ENCODE results near the gene TACO1. TPM values are rescaled to one million over a fixed set of nuclear protein-coding genes. Genes with fewer than 3 reads are reported as not detected.

Gene TACO1
- polyA plus RNA-seq, 1 donor (not counting 4 experiments of a cell fraction or from before 2014, with no cell fraction given) = 23.5 TPM

DNA sequence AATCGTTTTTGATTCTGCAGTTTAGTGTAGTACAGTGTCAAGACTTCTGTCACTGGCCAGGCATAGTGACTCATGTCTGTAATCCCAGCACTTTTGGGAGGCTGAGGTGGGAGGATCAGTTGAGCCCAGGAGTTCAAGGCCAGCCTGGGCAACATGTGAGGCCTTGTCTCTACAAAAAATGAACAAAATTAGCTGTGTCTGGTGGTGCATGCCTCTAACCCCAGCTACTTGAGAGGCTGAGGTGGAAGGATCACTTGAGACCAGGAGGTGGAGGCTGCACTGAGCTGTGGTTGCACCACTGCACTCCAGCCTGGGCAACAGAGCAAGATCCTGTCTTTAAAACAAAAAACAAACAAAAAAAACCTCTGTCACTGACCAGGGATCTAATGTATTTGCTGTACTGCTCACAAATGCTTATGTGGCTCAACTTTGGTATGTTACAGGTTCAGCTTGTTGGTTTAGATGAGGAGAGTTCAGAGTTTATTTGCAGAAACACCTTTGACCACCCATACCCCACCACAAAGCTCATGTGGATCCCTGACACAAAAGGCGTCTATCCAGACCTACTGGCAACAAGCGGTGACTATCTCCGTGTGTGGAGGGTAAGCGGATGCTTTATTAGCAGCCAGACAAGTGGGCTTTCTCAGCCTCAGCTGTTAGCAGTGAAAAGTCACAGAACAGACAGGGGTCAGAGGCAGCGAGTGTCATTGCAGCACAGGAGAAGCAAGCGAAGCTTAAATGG, 22.5 kb upstream of the TACO1 start:
- peaks cover 3% of the 10 kb centered on the region for H4K20me1 ChIP-seq (ENCODE audit: control insufficient read depth, extremely low read depth, insufficient read depth, low read length)
- H3K4me3 ChIP-seq (ENCODE audit: control insufficient read depth in 2 of 3, extremely low read depth in 1 of 3, insufficient read depth in 2 of 3, low read depth in 1 of 3, low read length in 3 of 3) = no peak overlapping the region
- H3K27me3 ChIP-seq (ENCODE audit: control insufficient read depth, extremely low read depth, insufficient read depth, low read length) = no peaks in the 10 kb centered on the region
- no peak for FAIRE-seq
- no peaks in the 10 kb centered on the region for H3K9me1 ChIP-seq (ENCODE audit: control insufficient read depth, extremely low read depth, insufficient read depth, low read length)
- DNase-seq (ENCODE audit: low read depth, low spot score) = no peak
- no peaks in the 10 kb centered on the region for H3K4me1 ChIP-seq (ENCODE audit: control insufficient read depth, extremely low read depth, insufficient read depth, low read length)
- H3K9ac ChIP-seq (ENCODE audit: control insufficient read depth, extremely low read depth, insufficient read depth, low read length) = no peak overlapping the region
- dilution Hi-C loops (cut with MboI; ENCODE audit: extremely low pct_ligation_motif_present, low sequenced_read_pairs) = no loop called here
- H2AFZ ChIP-seq (ENCODE audit: control insufficient read depth, low read length) = no peak overlapping the region
- peaks cover 19% of the 10 kb centered on the region for H3K79me2 ChIP-seq (ENCODE audit: control insufficient read depth, insufficient read depth, low read length)
- H3K27ac ChIP-seq (ENCODE audit: control insufficient read depth, insufficient read depth, low read length) = no peak overlapping the region
- peaks cover 15 to 20% of the 10 kb centered on the region in 2 experiments for H3K36me3 ChIP-seq (ENCODE audit: control insufficient read depth in 2 of 2, extremely low read depth in 1 of 2, insufficient read depth in 2 of 2, low read length in 2 of 2)
- no peak overlapping the region for H3K4me2 ChIP-seq (ENCODE audit: control insufficient read depth, extremely low read depth, insufficient read depth, low read depth, low read length)
- no peak for TF ChIP-seq EZH2 (IDR thresholded peaks at IDR 0.05; ENCODE audit: low read length)
- TF ChIP-seq, protein P1, sequence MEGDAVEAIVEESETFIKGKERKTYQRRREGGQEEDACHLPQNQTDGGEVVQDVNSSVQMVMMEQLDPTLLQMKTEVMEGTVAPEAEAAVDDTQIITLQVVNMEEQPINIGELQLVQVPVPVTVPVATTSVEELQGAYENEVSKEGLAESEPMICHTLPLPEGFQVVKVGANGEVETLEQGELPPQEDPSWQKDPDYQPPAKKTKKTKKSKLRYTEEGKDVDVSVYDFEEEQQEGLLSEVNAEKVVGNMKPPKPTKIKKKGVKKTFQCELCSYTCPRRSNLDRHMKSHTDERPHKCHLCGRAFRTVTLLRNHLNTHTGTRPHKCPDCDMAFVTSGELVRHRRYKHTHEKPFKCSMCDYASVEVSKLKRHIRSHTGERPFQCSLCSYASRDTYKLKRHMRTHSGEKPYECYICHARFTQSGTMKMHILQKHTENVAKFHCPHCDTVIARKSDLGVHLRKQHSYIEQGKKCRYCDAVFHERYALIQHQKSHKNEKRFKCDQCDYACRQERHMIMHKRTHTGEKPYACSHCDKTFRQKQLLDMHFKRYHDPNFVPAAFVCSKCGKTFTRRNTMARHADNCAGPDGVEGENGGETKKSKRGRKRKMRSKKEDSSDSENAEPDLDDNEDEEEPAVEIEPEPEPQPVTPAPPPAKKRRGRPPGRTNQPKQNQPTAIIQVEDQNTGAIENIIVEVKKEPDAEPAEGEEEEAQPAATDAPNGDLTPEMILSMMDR (optimal IDR thresholded peaks at IDR 0.05 in 1 of 3, IDR thresholded peaks at IDR 0.05 in 1 of 3, conservative IDR thresholded peaks at IDR 0.05 in 1 of 3; ENCODE audit: extremely low read depth in 1 of 3, insufficient read depth in 2 of 3, low read length in 3 of 3) = no peak
- H3K9me3 ChIP-seq (ENCODE audit: control insufficient read depth, low read depth, low read length) = no peaks in the 10 kb centered on the region

DNA sequence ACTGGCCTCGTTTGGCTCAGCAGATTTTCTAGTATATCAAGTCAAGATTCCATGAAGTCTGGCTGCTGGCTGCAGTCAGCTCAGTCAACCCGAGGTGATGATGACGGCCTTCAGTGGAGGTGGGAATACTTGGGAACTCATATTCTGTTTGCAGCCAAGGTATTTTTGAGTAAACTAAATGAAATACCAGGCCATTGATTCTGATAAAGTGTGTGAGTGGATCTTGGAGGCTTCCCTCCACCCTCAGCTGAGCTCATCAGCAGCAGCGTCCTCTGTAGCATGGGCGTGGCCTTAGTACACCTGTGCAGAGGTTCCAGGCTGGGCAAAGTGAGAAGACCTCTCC, 22.0 kb upstream of the TACO1 start:
- H3K9me3 ChIP-seq (ENCODE audit: control insufficient read depth, low read depth, low read length) = no peaks in the 10 kb centered on the region
- H3K4me3 ChIP-seq (ENCODE audit: control insufficient read depth in 2 of 3, extremely low read depth in 1 of 3, insufficient read depth in 2 of 3, low read depth in 1 of 3, low read length in 3 of 3) = no peak overlapping the region
- H3K9me1 ChIP-seq (ENCODE audit: control insufficient read depth, extremely low read depth, insufficient read depth, low read length) = no peaks in the 10 kb centered on the region
- no peaks in the 10 kb centered on the region for H3K27me3 ChIP-seq (ENCODE audit: control insufficient read depth, extremely low read depth, insufficient read depth, low read length)
- TF ChIP-seq, protein P1 (optimal IDR thresholded peaks at IDR 0.05 in 1 of 3, IDR thresholded peaks at IDR 0.05 in 1 of 3, conservative IDR thresholded peaks at IDR 0.05 in 1 of 3; ENCODE audit: extremely low read depth in 1 of 3, insufficient read depth in 2 of 3, low read length in 3 of 3) = no peak
- TF ChIP-seq EZH2 (IDR thresholded peaks at IDR 0.05; ENCODE audit: low read length) = no peak
- FAIRE-seq (no peak), DNase-seq (ENCODE audit: low read depth, low spot score) (no peak)
- H2AFZ ChIP-seq (ENCODE audit: control insufficient read depth, low read length) = no peak overlapping the region
- no peak overlapping the region for H3K9ac ChIP-seq (ENCODE audit: control insufficient read depth, extremely low read depth, insufficient read depth, low read length)
- peaks cover 16% of the 10 kb centered on the region for H3K79me2 ChIP-seq (ENCODE audit: control insufficient read depth, insufficient read depth, low read length)
- H3K4me1 ChIP-seq (ENCODE audit: control insufficient read depth, extremely low read depth, insufficient read depth, low read length) = no peaks in the 10 kb centered on the region
- dilution Hi-C loops (cut with MboI; ENCODE audit: extremely low pct_ligation_motif_present, low sequenced_read_pairs) = no loop called here
- peaks cover 15 to 21% of the 10 kb centered on the region in 2 experiments for H3K36me3 ChIP-seq (ENCODE audit: control insufficient read depth in 2 of 2, extremely low read depth in 1 of 2, insufficient read depth in 2 of 2, low read length in 2 of 2)
- peaks cover under 1% of the 10 kb centered on the region for H4K20me1 ChIP-seq (ENCODE audit: control insufficient read depth, extremely low read depth, insufficient read depth, low read length)
- no peak overlapping the region for H3K4me2 ChIP-seq (ENCODE audit: control insufficient read depth, extremely low read depth, insufficient read depth, low read depth, low read length)
- no peak overlapping the region for H3K27ac ChIP-seq (ENCODE audit: control insufficient read depth, insufficient read depth, low read length)

All from keratinocyte (primary cell).